HUDEP-2 (cell line): ENCODE data around the gene KLHL22.

Source experiments
- DNase-seq, 76 experiments: peaks; one replicate each; lab custom pipeline; 2025; ENCODE audit not compliant: unreplicated experiment in 76 of 76; lab: John Stamatoyannopoulos, UW

The KLHL22 gene

GRCh38 chr22:20435436-20436306 is 59.9 kb downstream of the KLHL22 start:
- no peak for DNase-seq

DNA sequence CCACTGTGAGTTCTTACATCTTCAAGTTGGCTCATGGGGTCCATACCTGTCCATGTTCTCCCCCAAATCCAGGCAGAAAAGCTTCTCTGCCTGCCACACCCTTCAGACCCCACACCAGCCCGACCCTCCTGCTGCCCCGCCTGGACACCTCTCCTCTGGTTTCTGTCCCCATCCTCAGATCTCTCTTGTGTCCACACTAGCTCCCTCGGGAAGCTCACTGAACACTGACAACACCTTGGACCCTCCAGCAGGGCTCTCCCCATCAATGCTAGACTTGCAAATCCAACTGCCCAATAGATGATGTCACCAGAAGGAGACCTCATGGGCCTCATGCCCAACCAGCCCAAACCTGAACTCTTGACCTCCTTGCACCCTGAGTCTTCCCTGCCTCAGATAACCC is 60.8 kb downstream of the KLHL22 start:
- DNase-seq, result no peak

DNA sequence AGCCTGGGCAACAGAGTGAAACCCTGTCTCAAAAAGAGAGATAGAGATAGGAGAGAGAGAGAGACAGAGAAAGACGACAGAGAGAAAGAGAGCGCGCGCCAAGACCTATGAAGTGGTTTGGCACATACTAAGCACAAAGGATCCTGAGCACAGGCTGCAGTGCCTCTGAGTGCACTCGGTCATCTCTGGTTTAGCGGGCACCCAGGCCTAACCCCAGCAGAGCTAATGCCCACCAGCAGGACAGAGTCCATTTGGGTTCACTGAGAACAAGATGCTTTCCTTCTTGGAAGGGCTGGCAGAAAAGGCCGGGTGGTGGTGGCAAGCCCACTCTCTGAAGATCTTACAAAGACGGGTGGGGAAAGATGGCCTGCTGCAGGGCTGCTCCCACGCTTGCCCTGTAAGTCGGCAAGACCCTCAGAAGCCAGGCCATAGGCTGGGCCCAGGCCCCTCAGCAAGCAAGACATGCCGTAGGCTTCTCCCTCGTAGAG is 61.3 kb downstream of the KLHL22 start:
- no peak for DNase-seq

GRCh38 chr22:20433686-20434241 is 61.8 kb downstream of the KLHL22 start:
- DNase-seq, result no peak

DNA sequence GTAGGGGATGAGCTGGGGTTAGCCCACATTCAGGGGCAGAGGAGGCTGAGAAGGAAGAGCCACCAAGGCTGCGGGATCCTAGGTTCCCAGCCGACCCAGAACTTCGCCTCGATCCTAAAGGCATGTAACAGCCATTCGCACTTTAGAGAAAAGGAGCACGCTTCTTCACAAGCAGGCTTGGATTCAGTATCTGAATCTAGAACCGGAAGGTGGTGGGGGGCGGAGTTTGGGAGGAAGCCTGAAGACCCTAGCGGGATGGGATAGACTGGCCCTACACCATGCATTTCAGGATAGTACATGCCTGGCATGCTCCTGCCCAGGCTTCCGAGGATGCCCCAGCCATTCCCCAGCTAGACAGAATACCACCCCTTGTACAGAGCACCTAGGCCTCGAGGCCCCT is 62.4 kb downstream of the KLHL22 start:
- no peak for DNase-seq

DNA sequence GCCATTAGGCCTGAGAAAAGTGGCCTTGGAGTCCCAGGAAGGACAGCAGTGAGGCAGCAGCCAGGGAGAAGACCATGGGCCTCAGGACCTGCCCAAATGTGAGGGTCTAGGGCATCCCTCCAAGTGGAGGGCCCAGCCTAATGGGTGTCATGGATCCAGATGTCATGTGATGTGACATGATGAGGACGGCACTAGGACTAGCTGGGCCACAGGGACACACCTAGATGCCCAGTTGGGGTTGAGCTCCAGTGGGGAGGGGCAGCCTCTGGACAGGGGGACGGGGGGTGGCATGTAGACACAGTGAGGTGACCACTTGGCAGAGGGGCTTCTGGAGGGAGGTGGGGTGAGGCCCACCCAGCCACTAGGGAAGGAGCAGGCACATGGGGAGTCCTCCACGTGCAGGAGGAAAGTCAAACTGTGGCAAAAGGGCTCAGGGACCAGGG is 63.3 kb downstream of the KLHL22 start:
- DNase-seq, result no peak

- no peak for DNase-seq
These were observed 63.9 kb downstream of the KLHL22 start for GRCh38 chr22:20431511-20432192.

- peak in 36 of 76 experiments; percentile 3 to 57 (median 30) for DNase-seq
These were observed 64.7 kb downstream of the KLHL22 start for GRCh38 chr22:20430720-20431510.

- no peak for DNase-seq
These were observed 65.4 kb downstream of the KLHL22 start for GRCh38 chr22:20430101-20430719.

GRCh38 chr22:20429254-20430100 is 66.1 kb downstream of the KLHL22 start:
- peak in 67 of 76 experiments; percentile 5 to 82 (median 59) for DNase-seq

- no peak for DNase-seq
These were observed 66.9 kb downstream of the KLHL22 start for GRCh38 chr22:20428496-20429253.

DNA sequence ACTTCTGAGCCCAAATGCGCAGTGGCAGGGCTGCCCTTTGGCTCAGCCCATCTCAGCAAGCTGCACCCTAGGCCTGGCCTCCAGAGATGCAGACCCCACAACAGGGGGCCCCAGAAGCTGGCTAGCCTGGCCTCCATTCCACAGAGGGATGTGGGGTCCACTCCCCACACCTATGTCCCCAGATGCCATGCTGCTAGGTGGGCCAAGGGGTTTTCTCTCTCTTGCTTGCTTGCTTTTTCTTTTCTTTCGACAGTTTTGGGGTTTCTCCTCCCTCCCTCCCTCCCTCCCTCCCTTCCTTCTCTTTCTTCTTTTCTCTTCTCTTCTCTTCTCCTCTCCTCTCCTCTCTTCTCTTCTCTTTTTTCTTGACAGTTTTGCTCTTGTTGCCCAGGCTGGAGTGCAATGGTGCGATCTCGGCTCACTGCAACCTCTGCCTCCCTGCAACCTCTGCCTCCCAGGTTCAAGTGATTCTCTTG is 67.6 kb downstream of the KLHL22 start:
- DNase-seq, result no peak

- DNase-seq, result no peak
These were observed 68.3 kb downstream of the KLHL22 start for GRCh38 chr22:20427104-20427944.

- DNase-seq, result no peak
These were observed 69.4 kb downstream of the KLHL22 start for GRCh38 chr22:20426259-20426615.

DNA sequence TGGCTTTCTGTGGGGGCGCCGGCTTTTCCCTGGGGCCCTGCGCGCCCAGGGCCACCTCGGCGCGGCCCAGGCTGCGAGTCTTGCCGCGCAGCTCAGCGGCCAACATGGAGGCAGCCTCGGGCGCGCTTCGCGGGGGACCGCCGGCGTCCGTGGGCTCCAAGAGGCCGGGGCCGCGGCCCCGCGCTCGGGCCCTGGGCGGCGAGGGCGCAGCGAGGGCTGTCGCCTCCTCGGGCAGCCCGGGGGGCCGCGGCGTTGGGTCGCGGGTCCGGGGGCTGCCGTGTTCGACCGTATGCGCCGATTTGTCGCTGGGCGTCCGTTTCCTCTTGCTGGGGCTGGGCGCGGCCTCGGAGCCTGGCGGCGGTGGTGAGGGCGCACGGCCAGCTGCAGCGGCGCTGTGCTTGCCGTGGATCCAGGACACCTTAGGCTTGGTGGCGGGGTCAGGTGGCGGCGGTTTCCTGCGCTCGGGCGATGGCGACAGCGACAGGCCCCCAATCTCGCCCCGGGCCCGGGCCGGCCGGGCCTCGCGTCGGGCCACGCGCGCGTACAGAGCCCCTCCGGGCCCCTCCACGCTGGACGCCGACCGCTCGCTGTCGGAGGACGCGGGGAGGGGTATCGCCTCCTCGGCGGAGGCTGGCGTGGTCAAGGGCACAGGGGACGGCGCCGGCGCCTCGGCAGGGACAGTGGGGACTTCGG is 69.9 kb downstream of the KLHL22 start:
- no peak for DNase-seq

DNA sequence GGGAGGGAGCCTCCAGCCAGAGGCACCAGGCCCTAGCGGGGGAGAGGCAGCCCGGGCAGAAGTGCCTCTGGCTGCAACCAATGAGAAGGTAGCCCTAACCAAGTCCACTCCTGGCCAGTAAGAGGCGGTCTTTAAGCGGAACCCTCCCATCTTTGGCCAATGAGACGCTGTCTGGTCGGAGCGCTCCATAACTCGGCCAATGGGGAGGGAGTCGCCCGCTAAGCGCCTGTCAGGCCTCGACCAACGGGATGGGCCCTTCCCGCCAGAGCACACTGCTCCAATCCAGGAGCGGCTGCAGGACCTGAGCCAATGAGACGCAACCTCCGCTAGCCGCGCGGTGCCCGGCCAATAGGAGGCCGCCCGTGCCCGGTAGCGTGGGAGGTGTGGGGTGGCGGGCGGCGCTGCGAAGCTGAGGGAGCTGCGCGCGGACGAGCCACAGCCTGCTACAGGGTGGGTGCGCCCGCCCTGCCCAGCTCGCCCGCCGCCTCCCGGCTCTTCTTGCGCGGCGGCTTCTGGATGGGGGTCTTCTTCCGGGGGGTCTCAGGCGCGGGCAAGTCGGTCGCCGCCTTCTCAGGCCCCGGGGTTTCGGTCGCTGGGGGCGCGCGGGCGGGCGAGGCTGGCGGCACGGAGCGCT is 70.5 kb downstream of the KLHL22 start:
- no peak for DNase-seq

DNA sequence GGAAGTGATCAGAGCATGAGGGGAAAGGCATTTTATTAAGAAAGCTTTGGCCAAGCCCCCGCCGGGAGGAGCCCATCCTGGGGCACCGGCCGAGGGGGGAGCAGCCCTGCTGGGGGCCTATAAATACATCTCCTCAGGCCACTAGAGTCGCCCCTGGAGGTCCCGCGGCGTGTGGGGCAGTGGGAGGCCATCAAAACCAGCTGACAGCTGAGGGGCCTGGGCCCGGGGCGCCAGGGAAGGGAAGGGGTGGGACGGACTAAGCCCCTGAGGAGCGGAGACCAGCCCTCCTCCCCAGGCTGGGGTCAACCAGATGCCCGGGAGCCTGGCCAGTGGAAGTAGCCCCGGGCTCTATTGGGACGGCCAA is 71.0 kb downstream of the KLHL22 start:
- no peak for DNase-seq
